ENCODE results near the gene SSTR3. TPM values are rescaled to one million over a fixed set of nuclear protein-coding genes. Genes with fewer than 3 reads are reported as not detected.
A peak's percentile ranks its signal among the peaks of the same experiment; 100 is the strongest.

Gene SSTR3
- total and polyA plus RNA-seq, 2 of the 13 experiments (the other 11 are each of a cell fraction or from before 2014, with no cell fraction given): 0.08 to 0.64 TPM

DNA sequence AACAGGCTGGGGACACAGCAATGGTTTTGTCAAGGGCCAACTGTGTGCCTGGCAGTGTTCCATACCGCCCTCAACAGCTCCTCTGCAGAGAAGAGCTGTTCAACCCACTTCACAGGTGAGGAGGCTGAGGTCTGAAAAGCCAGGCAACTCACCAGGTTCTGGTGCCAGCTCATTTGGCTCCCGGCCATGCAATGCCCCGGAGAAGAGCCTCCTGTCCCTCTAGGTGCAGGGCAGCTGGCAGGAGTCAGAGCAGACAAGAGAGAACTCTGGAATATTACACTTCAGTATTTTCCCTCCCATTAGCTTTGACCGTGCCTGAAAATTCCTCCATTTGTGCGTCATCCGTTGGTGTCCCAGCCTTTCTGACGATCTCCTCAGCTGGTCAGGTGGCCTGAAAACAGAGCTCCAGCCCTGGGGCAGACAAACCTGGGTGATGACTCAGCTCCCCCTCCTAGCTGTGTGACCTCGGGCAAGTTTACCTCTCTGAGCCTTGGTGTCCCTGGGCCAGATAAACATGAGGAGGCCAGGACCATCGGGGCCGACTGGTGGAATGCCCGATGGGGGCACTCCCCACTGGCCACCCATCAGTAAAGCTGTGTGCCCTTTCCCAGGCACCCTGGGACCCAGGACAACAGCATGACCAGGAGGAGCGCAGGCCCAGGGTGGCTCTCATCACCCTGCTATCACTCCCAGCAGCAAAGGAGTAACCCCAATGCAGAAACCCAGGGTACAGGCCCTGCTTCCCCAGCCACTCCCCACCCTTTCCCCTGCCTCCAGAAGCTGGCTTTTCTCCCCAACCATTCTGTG, 14.6 kb downstream of the SSTR3 start (continued):
- TF ChIP-seq POLR2G (IDR thresholded peaks at IDR 0.05; ENCODE audit: low read depth, low read length) (peak; percentile 20; the same call in 1 of the 2 replicates), ZNF160 (CRISPR knock-in tag; IDR thresholded peaks at IDR 0.05) (peak; percentile 58; the same call in 1 of the 2 replicates), U2AF2 (IDR thresholded peaks at IDR 0.05; ENCODE audit: low read depth, low read length) (0 out of 2 replicates have a peak, but pooled peaks have one; percentile 56), KLF11 (CRISPR knock-in tag; IDR thresholded peaks at IDR 0.05) (no peak), SMAD1 (CRISPR knock-in tag; IDR thresholded peaks at IDR 0.05; ENCODE audit: borderline replicate concordance, low read depth) (no peak), HIVEP1 (CRISPR knock-in tag; IDR thresholded peaks at IDR 0.05) (0 out of 2 replicates have a peak, but pooled peaks have one; percentile 29), TGIF2 (CRISPR knock-in tag; IDR thresholded peaks at IDR 0.05) (peak; percentile 65; the same call in 1 of the 2 replicates), ZFX (CRISPR knock-in tag; IDR thresholded peaks at IDR 0.05; ENCODE audit: low read depth) (peak; percentile 13; the same call in 1 of the 2 replicates), HNRNPL (IDR thresholded peaks at IDR 0.05; ENCODE audit: low read depth, low read length) (0 out of 2 replicates have a peak, but pooled peaks have one; percentile 45), HBP1 (CRISPR knock-in tag; IDR thresholded peaks at IDR 0.05; ENCODE audit: low read depth) (0 out of 2 replicates have a peak, but pooled peaks have one; percentile 34), HDAC1 (CRISPR knock-in tag; IDR thresholded peaks at IDR 0.05) (peak; percentile 34), JUND (CRISPR knock-in tag; IDR thresholded peaks at IDR 0.05) (0 out of 2 replicates have a peak, but pooled peaks have one; percentile 60), ZNF83 (CRISPR knock-in tag; IDR thresholded peaks at IDR 0.05; ENCODE audit: borderline replicate concordance) (no peak), CREB1 (IDR thresholded peaks at IDR 0.05) (peak; percentile 72), CREB1 (CRISPR knock-in tag; IDR thresholded peaks at IDR 0.05) (no peak), RCOR2 (CRISPR knock-in tag; IDR thresholded peaks at IDR 0.05) (peak; percentile 37; the same call in 1 of the 2 replicates), PRPF4 (IDR thresholded peaks at IDR 0.05; ENCODE audit: low read depth, low read length, poor library complexity, severe bottlenecking) (no peak), SALL1 (CRISPR knock-in tag; IDR thresholded peaks at IDR 0.05) (0 out of 2 replicates have a peak, but pooled peaks have one; percentile 13), BHLHE40 (IDR thresholded peaks at IDR 0.05; ENCODE audit: low read length) (0 out of 2 replicates have a peak, but pooled peaks have one; percentile 29)
- TF ChIP-seq, protein P1, sequence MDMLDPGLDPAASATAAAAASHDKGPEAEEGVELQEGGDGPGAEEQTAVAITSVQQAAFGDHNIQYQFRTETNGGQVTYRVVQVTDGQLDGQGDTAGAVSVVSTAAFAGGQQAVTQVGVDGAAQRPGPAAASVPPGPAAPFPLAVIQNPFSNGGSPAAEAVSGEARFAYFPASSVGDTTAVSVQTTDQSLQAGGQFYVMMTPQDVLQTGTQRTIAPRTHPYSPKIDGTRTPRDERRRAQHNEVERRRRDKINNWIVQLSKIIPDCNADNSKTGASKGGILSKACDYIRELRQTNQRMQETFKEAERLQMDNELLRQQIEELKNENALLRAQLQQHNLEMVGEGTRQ (IDR thresholded peaks at IDR 0.05; ENCODE audit: low read depth, low read length): no peak
- TF ChIP-seq, protein P1 (CRISPR knock-in tag; IDR thresholded peaks at IDR 0.05; ENCODE audit: borderline replicate concordance): 0 out of 2 replicates have a peak, but pooled peaks have one; percentile 14
- TF ChIP-seq, protein P2, sequence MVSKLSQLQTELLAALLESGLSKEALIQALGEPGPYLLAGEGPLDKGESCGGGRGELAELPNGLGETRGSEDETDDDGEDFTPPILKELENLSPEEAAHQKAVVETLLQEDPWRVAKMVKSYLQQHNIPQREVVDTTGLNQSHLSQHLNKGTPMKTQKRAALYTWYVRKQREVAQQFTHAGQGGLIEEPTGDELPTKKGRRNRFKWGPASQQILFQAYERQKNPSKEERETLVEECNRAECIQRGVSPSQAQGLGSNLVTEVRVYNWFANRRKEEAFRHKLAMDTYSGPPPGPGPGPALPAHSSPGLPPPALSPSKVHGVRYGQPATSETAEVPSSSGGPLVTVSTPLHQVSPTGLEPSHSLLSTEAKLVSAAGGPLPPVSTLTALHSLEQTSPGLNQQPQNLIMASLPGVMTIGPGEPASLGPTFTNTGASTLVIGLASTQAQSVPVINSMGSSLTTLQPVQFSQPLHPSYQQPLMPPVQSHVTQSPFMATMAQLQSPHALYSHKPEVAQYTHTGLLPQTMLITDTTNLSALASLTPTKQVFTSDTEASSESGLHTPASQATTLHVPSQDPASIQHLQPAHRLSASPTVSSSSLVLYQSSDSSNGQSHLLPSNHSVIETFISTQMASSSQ (IDR thresholded peaks at IDR 0.05; ENCODE audit: low read depth): no peak
- TF ChIP-seq, protein P2 (CRISPR knock-in tag; IDR thresholded peaks at IDR 0.05; ENCODE audit: borderline replicate concordance): 0 out of 2 replicates have a peak, but pooled peaks have one; percentile 39
